ENCODE measurements around the gene IL1RAPL1.

IL1RAPL1 gene

GRCh38 chrX:28586981-28587551 is at the start of gene IL1RAPL1:
Gene IL1RAPL1 (plus strand): TSS chrX:28587446.
- no peak for DNase-seq

GRCh38 chrX:28542791-28543190 is 44.5 kb upstream of the IL1RAPL1 start:
- no peak for DNase-seq

GRCh38 chrX:28549838-28550237 is 37.4 kb upstream of the IL1RAPL1 start:
- DNase-seq, result no peak

GRCh38 chrX:28550331-28550872 is 36.8 kb upstream of the IL1RAPL1 start:
- DNase-seq, result no peak

GRCh38 chrX:28552322-28552721 is 34.9 kb upstream of the IL1RAPL1 start:
- DNase-seq, result no peak

- DNase-seq, result no peak
Measured at GRCh38 chrX:28552882-28553829, 34.1 kb upstream of the IL1RAPL1 start.

GRCh38 chrX:28576117-28576516 is 11.1 kb upstream of the IL1RAPL1 start:
- DNase-seq, result no peak

GRCh38 chrX:28581522-28581921 is 5.7 kb upstream of the IL1RAPL1 start:
- no peak for DNase-seq

- no peak for DNase-seq
Measured at GRCh38 chrX:28582511-28582910, 4.7 kb upstream of the IL1RAPL1 start.

- DNase-seq, result no peak
Measured at GRCh38 chrX:28584025-28584424, 3.2 kb upstream of the IL1RAPL1 start.

- DNase-seq, result no peak
Measured at GRCh38 chrX:28585767-28586166, 1.5 kb upstream of the IL1RAPL1 start.

GRCh38 chrX:28586286-28586685 is 960 bp upstream of the IL1RAPL1 start:
- no peak for DNase-seq

- no peak for DNase-seq
Measured at GRCh38 chrX:28589046-28589445, 1.8 kb downstream of the IL1RAPL1 start.

GRCh38 chrX:28590396-28590795 is 3.1 kb downstream of the IL1RAPL1 start:
- DNase-seq, result no peak

- DNase-seq, result no peak
Measured at GRCh38 chrX:28591542-28591941, 4.3 kb downstream of the IL1RAPL1 start.

- DNase-seq, result no peak
Measured at GRCh38 chrX:28595346-28595745, 8.1 kb downstream of the IL1RAPL1 start.

GRCh38 chrX:28599957-28600356 is 12.7 kb downstream of the IL1RAPL1 start:
- no peak for DNase-seq

GRCh38 chrX:28609003-28609402 is 21.8 kb downstream of the IL1RAPL1 start:
- DNase-seq, result no peak

GRCh38 chrX:28609917-28610613 is 22.8 kb downstream of the IL1RAPL1 start:
- DNase-seq, result no peak

GRCh38 chrX:28610746-28611145 is 23.5 kb downstream of the IL1RAPL1 start:
- DNase-seq, result no peak

GRCh38 chrX:28613558-28613957 is 26.3 kb downstream of the IL1RAPL1 start:
- DNase-seq, result no peak

- no peak for DNase-seq
Measured at GRCh38 chrX:28625223-28625622, 38.0 kb downstream of the IL1RAPL1 start.

- no peak for DNase-seq
Measured at GRCh38 chrX:28626515-28626914, 39.3 kb downstream of the IL1RAPL1 start.
